HEK293 (cell line): ENCODE results near the gene HOXC11.

ENCODE experiments used
- CTCF ChIA-PET: fragments of 350-600 bp; formaldehyde crosslinking; extraction: SDS; loops from one replicate; lab custom pipeline; 2021; ENCODE audit warnings: antibody characterized with exemption; lab: Yijun Ruan, JAX
- POLR2A ChIA-PET: fragments of 300-600 bp; formaldehyde crosslinking; extraction: SDS; loops from one replicate; lab custom pipeline; 2020; ENCODE audit warnings: antibody characterized with exemption, inconsistent platforms; lab: Yijun Ruan, JAX
- H3K27ac ChIP-seq: fragments of 200-500 bp; sonication (Bioruptor generic); 2 replicates; pipeline ENCODE4 v1.5.1; 2014; ENCODE audit warnings: low read depth, low read length, control low read depth, inconsistent platforms; ENCODE audit errors: extremely low read depth
- H3K36me3 ChIP-seq, 2 experiments: fragments of 200-500 bp in 1 of 2; sonication (Bioruptor generic) in 1 of 2; 1 replicate in 1 of 2; 2 replicates in 1 of 2; pipeline ENCODE4 v1.5.1; 2014 to 2017; ENCODE audit warnings: inconsistent platforms in 2 of 2, low read length in 2 of 2; ENCODE audit not compliant: control insufficient read depth in 2 of 2, insufficient read depth in 1 of 2
- H3K4me1 ChIP-seq: fragments of 200-500 bp; sonication (Bioruptor generic); 2 replicates; pipeline ENCODE4 v1.5.1; 2014; ENCODE audit warnings: mild to moderate bottlenecking, low read length, inconsistent platforms; ENCODE audit not compliant: control insufficient read depth, insufficient read depth
- H3K4me3 ChIP-seq: 2 replicates; pipeline ENCODE4 v1.5.1; 2011; ENCODE audit warnings: low read depth, mild to moderate bottlenecking, control low read depth, low read length, moderate library complexity
- H3K9me3 ChIP-seq: fragments of 200-500 bp; sonication (Bioruptor generic); 2 replicates; pipeline ENCODE4 v1.5.1; 2014; ENCODE audit warnings: low read depth, low read length, inconsistent platforms; ENCODE audit not compliant: control insufficient read depth, insufficient read depth
- BCL11A ChIP-seq: fragments of 450-650 bp; formaldehyde crosslinking; IDR thresholded peaks from 2 replicates; pipeline ENCODE4 v1.5.1; 2016; ENCODE audit warnings: low read depth, missing biosample characterization, missing genetic modification characterization
- BCL11B ChIP-seq: fragments of 450-650 bp; formaldehyde crosslinking; IDR thresholded peaks from 2 replicates; pipeline ENCODE4 v1.5.1; 2016; ENCODE audit warnings: low read depth, missing biosample characterization, missing genetic modification characterization
- HOXA7 ChIP-seq: sonication (generic); formaldehyde crosslinking; IDR thresholded peaks from 2 replicates; pipeline ENCODE4 v1.8.1; 2022; ENCODE audit warnings: missing genetic modification reagents, borderline replicate concordance
- MYNN ChIP-seq: fragments of 450-650 bp; formaldehyde crosslinking; IDR thresholded peaks from 2 replicates; pipeline ENCODE4 v1.5.1; 2016; ENCODE audit warnings: missing biosample characterization, missing genetic modification characterization, borderline replicate concordance
- SALL2 ChIP-seq: fragments of 450-650 bp; formaldehyde crosslinking; IDR thresholded peaks from 2 replicates; pipeline ENCODE4 v1.5.0; 2017; ENCODE audit warnings: missing biosample characterization, mild to moderate bottlenecking, missing genetic modification characterization, borderline replicate concordance
- SP2 ChIP-seq: fragments of 450-650 bp; formaldehyde crosslinking; IDR thresholded peaks from 2 replicates; pipeline ENCODE4 v1.5.1; 2016; ENCODE audit warnings: missing biosample characterization, missing genetic modification characterization
- SP3 ChIP-seq: fragments of 450-650 bp; formaldehyde crosslinking; IDR thresholded peaks from 2 replicates; pipeline ENCODE4 v1.5.1; 2016; ENCODE audit warnings: missing biosample characterization, missing genetic modification characterization
- TRIM28 ChIP-seq: IDR thresholded peaks from 2 replicates; pipeline ENCODE4 v1.6.1; 2011; ENCODE audit warnings: low read length, control low read depth, borderline replicate concordance
- ZBTB1 ChIP-seq: fragments of 450-650 bp; formaldehyde crosslinking; IDR thresholded peaks from 2 replicates; pipeline ENCODE4 v1.5.1; 2016; ENCODE audit warnings: missing biosample characterization, missing genetic modification characterization
- ZBTB17 ChIP-seq: fragments of 450-650 bp; formaldehyde crosslinking; IDR thresholded peaks from 2 replicates; pipeline ENCODE4 v1.5.1; 2016; ENCODE audit warnings: missing biosample characterization, missing genetic modification characterization
- ZBTB48 ChIP-seq: fragments of 450-650 bp; formaldehyde crosslinking; IDR thresholded peaks from 2 replicates; pipeline ENCODE4 v1.5.1; 2016; ENCODE audit warnings: missing biosample characterization, missing genetic modification characterization
- ZNF138 ChIP-seq: fragments of 450-650 bp; formaldehyde crosslinking; IDR thresholded peaks from 2 replicates; pipeline ENCODE4 v1.5.1; 2016; ENCODE audit warnings: missing biosample characterization, missing genetic modification characterization, borderline replicate concordance
- ZNF23 ChIP-seq: fragments of 450-650 bp; formaldehyde crosslinking; IDR thresholded peaks from 2 replicates; pipeline ENCODE4 v1.5.1; 2016; ENCODE audit warnings: missing biosample characterization, missing genetic modification characterization, borderline replicate concordance
- ZNF302 ChIP-seq: fragments of 450-650 bp; formaldehyde crosslinking; IDR thresholded peaks from 2 replicates; pipeline ENCODE4 v1.5.1; 2016; ENCODE audit warnings: missing biosample characterization, missing genetic modification characterization, low read depth
- ZNF324 ChIP-seq: fragments of 450-650 bp; formaldehyde crosslinking; IDR thresholded peaks from 2 replicates; pipeline ENCODE4 v1.5.1; 2016; ENCODE audit warnings: missing biosample characterization, missing genetic modification characterization
- ZNF354C ChIP-seq: fragments of 450-650 bp; formaldehyde crosslinking; IDR thresholded peaks from 2 replicates; pipeline ENCODE4 v1.5.1; 2016; ENCODE audit warnings: missing biosample characterization, missing genetic modification characterization, low read depth, borderline replicate concordance
- ZNF366 ChIP-seq: fragments of 450-650 bp; formaldehyde crosslinking; conservative IDR thresholded peaks from 2 replicates; pipeline ENCODE4 v1.5.1; 2016; ENCODE audit warnings: missing biosample characterization, missing genetic modification characterization
- ZNF394 ChIP-seq: fragments of 450-650 bp; formaldehyde crosslinking; IDR thresholded peaks from 2 replicates; pipeline ENCODE4 v1.5.1; 2016; ENCODE audit warnings: missing biosample characterization, missing genetic modification characterization, mild to moderate bottlenecking, moderate library complexity, borderline replicate concordance
- ZNF521 ChIP-seq: fragments of 450-650 bp; formaldehyde crosslinking; IDR thresholded peaks from 2 replicates; pipeline ENCODE4 v1.5.1; 2017; ENCODE audit warnings: missing biosample characterization, mild to moderate bottlenecking, missing genetic modification characterization
- ZNF549 ChIP-seq: fragments of 450-650 bp; IDR thresholded peaks from 2 replicates; pipeline ENCODE4 v1.5.1; 2018; ENCODE audit warnings: missing biosample characterization, missing genetic modification characterization, mild to moderate bottlenecking, inconsistent platforms, moderate library complexity
- ZNF747 ChIP-seq: fragments of 450-650 bp; formaldehyde crosslinking; IDR thresholded peaks from 2 replicates; pipeline ENCODE4 v1.5.1; 2016; ENCODE audit warnings: missing biosample characterization, missing genetic modification characterization
- ZNF76 ChIP-seq: fragments of 450-650 bp; formaldehyde crosslinking; IDR thresholded peaks from 2 replicates; pipeline ENCODE4; 2016; ENCODE audit warnings: low read depth, missing biosample characterization, missing genetic modification characterization, borderline replicate concordance
- TF ChIP-seq, protein P1 (sequence below): fragments of 450-650 bp; formaldehyde crosslinking; IDR thresholded peaks from 2 replicates; pipeline ENCODE4 v1.5.1; 2016; ENCODE audit warnings: missing biosample characterization, missing genetic modification characterization
- TF ChIP-seq, protein P2 (sequence below): fragments of 450-650 bp; IDR thresholded peaks from 2 replicates; pipeline ENCODE4 v1.5.1; 2018; ENCODE audit warnings: missing biosample characterization, missing genetic modification characterization
- TF ChIP-seq, protein P3 (sequence below): fragments of 450-650 bp; formaldehyde crosslinking; IDR thresholded peaks from 2 replicates; pipeline ENCODE4 v1.5.1; 2016; ENCODE audit warnings: missing biosample characterization, missing genetic modification characterization
- TF ChIP-seq, protein P4 (sequence below): fragments of 450-650 bp; formaldehyde crosslinking; IDR thresholded peaks from 2 replicates; pipeline ENCODE4 v1.5.1; 2016; ENCODE audit warnings: missing biosample characterization, missing genetic modification characterization

HOXC11 gene

DNA sequence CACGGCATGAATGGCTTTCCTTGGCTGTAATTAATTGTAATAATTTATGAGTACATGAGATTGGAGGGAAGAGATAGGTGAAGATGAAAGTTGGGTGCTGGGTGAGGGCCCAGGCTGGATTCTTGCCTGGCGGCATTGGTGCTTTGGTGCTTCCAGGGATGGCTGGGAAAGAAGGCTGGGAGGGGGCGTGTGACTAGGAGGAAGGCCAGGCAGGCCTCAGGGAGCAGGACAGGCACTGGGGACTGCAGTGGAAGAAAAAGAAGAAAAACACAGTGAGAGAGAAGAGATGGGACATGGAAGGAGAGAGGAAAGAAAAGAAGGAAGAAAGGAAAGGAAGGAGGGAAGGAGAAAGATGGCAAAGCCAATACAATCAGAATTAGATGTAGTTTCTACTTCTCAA, 30.7 kb downstream of the HOXC11 start (continued):
- TF ChIP-seq ZNF23 (tag by site-specific recombination) (no peak), ZNF366 (peak; percentile 94), ZNF138 (tag by site-specific recombination) (no peak), ZBTB17 (peak; percentile 54; the same call in 1 of the 2 replicates), ZNF76 (tag by site-specific recombination) (peak; percentile 42; the same call in 1 of the 2 replicates), ZNF354C (tag by site-specific recombination) (no peak), BCL11A (tag by site-specific recombination) (no peak), SP3 (no peak)
- TF ChIP-seq, protein P1, sequence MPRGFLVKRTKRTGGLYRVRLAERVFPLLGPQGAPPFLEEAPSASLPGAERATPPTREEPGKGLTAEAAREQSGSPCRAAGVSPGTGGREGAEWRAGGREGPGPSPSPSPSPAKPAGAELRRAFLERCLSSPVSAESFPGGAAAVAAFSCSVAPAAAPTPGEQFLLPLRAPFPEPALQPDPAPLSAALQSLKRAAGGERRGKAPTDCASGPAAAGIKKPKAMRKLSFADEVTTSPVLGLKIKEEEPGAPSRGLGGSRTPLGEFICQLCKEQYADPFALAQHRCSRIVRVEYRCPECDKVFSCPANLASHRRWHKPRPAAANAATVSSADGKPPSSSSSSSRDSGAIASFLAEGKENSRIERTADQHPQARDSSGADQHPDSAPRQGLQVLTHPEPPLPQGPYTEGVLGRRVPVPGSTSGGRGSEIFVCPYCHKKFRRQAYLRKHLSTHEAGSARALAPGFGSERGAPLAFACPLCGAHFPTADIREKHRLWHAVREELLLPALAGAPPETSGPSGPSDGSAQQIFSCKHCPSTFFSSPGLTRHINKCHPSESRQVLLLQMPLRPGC, result no peak
- TF ChIP-seq, all 188 proteins: peak for 12

DNA sequence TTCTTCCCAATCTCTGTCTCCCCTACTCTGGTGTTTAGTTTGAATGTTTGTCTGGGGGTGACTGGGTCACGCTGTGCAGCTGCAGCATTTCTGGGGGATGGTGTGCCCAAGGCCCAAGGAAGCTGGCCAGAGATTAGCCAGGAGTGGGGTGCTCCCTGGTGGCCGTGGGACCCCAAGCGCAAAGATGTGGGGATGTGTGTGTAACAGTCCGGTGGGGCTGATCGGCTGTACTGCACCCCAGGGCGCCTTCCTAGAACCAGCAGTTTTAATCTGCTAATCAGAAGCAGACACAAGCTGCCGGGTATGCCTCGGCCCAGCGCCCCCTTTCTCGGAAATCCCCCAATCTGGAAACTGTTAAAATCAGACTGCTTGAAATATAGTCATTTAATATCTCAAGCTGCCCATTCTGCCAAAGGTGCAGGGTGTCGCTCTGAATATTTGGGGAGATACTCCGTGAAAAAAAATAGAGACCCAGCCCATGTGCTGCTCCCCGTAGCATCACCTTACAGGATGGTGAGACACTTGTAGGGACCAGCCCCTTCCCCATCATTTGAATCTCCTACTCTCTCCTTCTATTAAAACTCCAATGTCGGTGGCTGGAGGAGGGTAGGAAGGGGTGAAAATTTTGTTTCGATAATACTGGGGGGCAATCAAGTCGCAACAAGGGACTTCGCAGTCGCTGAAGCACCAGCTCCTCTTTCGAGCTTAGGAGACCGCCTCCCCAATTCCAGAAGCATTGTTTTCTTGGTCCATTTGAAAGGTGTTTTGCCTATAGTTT, 31.3 kb downstream of the HOXC11 start:
- no peak overlapping the region for H3K27ac ChIP-seq
- H3K9me3 ChIP-seq, result no peaks in the 10 kb centered on the region
- TF ChIP-seq BCL11B (tag by site-specific recombination) (no peak), HOXA7 (CRISPR knock-in tag) (no peak), ZNF366 (peak; percentile 39; the same call in 1 of the 2 replicates), ZNF324 (tag by site-specific recombination) (no peak), TRIM28 (no peak), MYNN (tag by site-specific recombination) (no peak), ZBTB48 (tag by site-specific recombination) (no peak), ZNF549 (tag by site-specific recombination) (no peak), ZNF747 (no peak), SALL2 (no peak), SP2 (no peak), ZNF521 (tag by site-specific recombination) (no peak), ZNF394 (tag by site-specific recombination) (no peak), ZNF302 (tag by site-specific recombination) (no peak), ZBTB1 (tag by site-specific recombination) (no peak)
- TF ChIP-seq, protein P2, sequence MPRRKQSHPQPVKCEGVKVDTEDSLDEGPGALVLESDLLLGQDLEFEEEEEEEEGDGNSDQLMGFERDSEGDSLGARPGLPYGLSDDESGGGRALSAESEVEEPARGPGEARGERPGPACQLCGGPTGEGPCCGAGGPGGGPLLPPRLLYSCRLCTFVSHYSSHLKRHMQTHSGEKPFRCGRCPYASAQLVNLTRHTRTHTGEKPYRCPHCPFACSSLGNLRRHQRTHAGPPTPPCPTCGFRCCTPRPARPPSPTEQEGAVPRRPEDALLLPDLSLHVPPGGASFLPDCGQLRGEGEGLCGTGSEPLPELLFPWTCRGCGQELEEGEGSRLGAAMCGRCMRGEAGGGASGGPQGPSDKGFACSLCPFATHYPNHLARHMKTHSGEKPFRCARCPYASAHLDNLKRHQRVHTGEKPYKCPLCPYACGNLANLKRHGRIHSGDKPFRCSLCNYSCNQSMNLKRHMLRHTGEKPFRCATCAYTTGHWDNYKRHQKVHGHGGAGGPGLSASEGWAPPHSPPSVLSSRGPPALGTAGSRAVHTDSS (tag by site-specific recombination), result no peak
- TF ChIP-seq, protein P3, sequence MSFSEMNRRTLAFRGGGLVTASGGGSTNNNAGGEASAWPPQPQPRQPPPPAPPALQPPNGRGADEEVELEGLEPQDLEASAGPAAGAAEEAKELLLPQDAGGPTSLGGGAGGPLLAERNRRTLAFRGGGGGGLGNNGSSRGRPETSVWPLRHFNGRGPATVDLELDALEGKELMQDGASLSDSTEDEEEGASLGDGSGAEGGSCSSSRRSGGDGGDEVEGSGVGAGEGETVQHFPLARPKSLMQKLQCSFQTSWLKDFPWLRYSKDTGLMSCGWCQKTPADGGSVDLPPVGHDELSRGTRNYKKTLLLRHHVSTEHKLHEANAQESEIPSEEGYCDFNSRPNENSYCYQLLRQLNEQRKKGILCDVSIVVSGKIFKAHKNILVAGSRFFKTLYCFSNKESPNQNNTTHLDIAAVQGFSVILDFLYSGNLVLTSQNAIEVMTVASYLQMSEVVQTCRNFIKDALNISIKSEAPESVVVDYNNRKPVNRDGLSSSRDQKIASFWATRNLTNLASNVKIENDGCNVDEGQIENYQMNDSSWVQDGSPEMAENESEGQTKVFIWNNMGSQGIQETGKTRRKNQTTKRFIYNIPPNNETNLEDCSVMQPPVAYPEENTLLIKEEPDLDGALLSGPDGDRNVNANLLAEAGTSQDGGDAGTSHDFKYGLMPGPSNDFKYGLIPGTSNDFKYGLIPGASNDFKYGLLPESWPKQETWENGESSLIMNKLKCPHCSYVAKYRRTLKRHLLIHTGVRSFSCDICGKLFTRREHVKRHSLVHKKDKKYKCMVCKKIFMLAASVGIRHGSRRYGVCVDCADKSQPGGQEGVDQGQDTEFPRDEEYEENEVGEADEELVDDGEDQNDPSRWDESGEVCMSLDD (tag by site-specific recombination), result 0 out of 2 replicates have a peak, but pooled peaks have one; percentile 24
- TF ChIP-seq, protein P4, sequence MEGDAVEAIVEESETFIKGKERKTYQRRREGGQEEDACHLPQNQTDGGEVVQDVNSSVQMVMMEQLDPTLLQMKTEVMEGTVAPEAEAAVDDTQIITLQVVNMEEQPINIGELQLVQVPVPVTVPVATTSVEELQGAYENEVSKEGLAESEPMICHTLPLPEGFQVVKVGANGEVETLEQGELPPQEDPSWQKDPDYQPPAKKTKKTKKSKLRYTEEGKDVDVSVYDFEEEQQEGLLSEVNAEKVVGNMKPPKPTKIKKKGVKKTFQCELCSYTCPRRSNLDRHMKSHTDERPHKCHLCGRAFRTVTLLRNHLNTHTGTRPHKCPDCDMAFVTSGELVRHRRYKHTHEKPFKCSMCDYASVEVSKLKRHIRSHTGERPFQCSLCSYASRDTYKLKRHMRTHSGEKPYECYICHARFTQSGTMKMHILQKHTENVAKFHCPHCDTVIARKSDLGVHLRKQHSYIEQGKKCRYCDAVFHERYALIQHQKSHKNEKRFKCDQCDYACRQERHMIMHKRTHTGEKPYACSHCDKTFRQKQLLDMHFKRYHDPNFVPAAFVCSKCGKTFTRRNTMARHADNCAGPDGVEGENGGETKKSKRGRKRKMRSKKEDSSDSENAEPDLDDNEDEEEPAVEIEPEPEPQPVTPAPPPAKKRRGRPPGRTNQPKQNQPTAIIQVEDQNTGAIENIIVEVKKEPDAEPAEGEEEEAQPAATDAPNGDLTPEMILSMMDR (tag by site-specific recombination), result peak; percentile 65; the same call in 1 of the 2 replicates
- TF ChIP-seq, all 188 proteins: peak for 3
- ChIA-PET CTCF (interaction anchor here (0.6 to 7.9 kb wide), 13 partner anchors 13 to 409 kb away, joined by 3 to 111 read pairs (median 6); partner anchors contain the start of genes HOXC10 and SMUG1), POLR2A (no interaction called here)
- H3K36me3 ChIP-seq, result peaks cover 8 to 15% of the 10 kb centered on the region in 2 experiments; a peak in 2 of 3 replicates
- peaks cover 32% of the 10 kb centered on the region for H3K4me1 ChIP-seq
- H3K4me3 ChIP-seq, result no peak overlapping the region
